ENCODE measurements around the gene DLX5. TPM values are rescaled to one million over a fixed set of nuclear protein-coding genes. Genes with fewer than 3 reads are reported as not detected.

DLX5 gene
- polyA plus RNA-seq, 1 experiment = not detected

DNA sequence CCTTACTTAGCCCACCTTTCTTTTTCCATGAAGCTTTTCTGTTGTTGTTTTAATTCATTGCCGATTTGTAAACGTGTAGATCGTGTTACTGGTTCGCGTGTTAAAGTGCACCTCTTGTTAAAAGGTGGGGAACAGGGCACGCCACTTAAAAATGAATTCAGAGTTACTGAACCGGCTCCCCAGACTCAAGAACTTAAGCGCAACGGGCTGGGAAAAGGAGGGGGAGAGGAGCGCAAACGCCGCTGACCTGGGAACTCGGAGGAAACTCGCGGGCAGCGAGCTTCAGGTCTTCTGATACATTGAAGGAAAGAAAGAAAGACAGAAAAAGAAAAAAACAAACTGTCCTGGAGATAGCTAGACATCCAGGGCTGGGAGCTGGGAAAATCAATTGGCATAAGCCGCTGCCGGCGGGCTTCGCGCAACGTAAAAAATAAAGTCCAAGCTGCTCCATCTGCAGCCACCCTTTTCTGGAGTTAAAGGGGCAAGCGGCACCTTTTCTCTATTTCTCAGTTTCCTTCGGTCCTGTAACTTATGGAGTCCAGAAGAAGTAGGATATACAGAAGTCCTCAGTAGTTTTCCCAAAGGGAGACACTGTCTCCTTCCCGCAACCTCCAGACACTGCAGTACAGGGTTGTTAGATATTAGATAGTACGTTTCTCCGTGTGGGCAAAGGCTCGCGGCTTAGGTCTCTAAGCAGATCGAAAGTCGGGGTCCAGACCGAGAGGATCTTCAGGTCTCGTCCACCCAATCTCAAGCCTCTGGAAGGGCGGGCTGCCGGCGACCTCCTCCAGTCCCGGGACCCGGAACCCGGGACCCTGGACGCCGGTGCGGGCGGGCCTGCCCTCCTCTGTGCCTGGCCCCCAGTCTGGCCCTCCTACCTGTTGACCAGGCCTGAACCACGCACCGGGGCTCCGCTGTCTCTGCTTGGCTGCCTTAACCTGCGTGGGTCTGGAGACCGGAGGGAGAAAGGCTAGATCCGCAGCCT is 21.1 kb downstream of the DLX5 start:
- peaks cover 36% of the 10 kb centered on the region for H3K27me3 ChIP-seq (ENCODE audit: control insufficient read depth, insufficient read depth, low read length)
- no peaks in the 10 kb centered on the region for H3K36me3 ChIP-seq (ENCODE audit: control insufficient read depth, insufficient read depth, low read length)
- H3K4me3 ChIP-seq (ENCODE audit: low read depth, low read length) = no peak overlapping the region
- ChIA-PET CTCF (no interaction called here), POLR2A (no interaction called here)
- DNase-seq (ENCODE audit: low read depth) = no peak
- TF ChIP-seq CTCF (IDR thresholded peaks at IDR 0.05; ENCODE audit: insufficient read depth, low read depth, low read length) = no peak

GRCh38 chr7:97002555-97003261 is 21.9 kb downstream of the DLX5 start:
- CTCF ChIA-PET = no interaction called here
- no peaks in the 10 kb centered on the region for H3K36me3 ChIP-seq (ENCODE audit: control insufficient read depth, insufficient read depth, low read length)

DNA sequence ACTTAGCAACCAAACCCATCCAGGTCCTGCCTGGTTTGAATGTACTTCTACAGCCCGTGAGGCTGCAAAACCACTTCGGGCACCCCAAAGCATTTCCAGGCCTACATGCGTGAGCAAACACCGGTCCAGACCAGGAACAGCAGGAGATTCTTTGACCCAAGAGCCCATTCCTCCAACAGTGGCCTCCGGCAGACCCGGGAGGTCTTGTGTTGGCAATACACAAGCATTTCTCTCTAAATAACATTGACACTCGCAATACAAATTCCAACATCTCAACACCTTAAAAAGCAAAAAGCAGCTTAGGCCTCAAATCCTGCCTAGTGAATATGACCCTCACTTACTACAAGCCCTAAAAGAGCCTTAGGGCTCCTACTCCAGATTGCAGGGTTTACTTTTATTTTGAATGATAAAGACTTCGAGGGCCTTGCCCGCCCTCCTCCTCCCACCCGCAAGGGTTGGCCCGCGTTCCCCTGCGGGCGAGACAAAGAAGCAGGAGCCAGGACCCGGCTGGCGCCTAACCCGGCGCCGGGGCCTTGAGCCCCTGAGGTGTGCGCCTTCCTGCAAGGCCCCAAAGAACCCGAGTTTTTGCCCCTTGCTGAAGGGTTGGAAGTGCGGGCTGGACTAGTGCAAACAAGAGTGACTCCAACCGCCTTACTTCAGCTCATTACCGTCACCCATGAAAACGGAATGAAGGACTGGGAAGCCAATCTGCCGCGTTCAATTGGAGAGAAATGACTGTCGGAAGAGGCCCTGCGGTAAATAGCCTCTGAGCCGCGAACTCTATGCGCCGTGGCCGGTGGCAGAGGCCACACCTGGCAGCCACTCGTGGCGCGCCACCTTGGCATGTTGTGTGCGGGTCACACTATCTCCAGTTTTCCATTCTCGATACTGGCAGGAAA is 22.7 kb downstream of the DLX5 start:
- no peak overlapping the region for H3K4me3 ChIP-seq (ENCODE audit: low read depth, low read length)
- CTCF ChIA-PET = no interaction called here
- DNase-seq (ENCODE audit: low read depth) = no peak
- no peaks in the 10 kb centered on the region for H3K36me3 ChIP-seq (ENCODE audit: control insufficient read depth, insufficient read depth, low read length)
- peaks cover 43% of the 10 kb centered on the region for H3K27me3 ChIP-seq (ENCODE audit: control insufficient read depth, insufficient read depth, low read length)
- POLR2A ChIA-PET = no interaction called here
- TF ChIP-seq CTCF (IDR thresholded peaks at IDR 0.05; ENCODE audit: insufficient read depth, low read depth, low read length) = no peak

More at GRCh38 chr7:97002555-97003261, 21.9 kb downstream of the DLX5 start:
- peaks cover 42% of the 10 kb centered on the region for H3K27me3 ChIP-seq (ENCODE audit: control insufficient read depth, insufficient read depth, low read length)
- no peak for TF ChIP-seq CTCF (IDR thresholded peaks at IDR 0.05; ENCODE audit: insufficient read depth, low read depth, low read length)
- POLR2A ChIA-PET = no interaction called here
- DNase-seq (ENCODE audit: low read depth) = no peak
- H3K4me3 ChIP-seq (ENCODE audit: low read depth, low read length) = no peak overlapping the region

- POLR2A ChIA-PET = no interaction called here
- CTCF ChIA-PET = interaction anchor here (0.6 to 2.3 kb wide), 3 partner anchors 12 to 223 kb away, joined by 3 to 5 read pairs (median 3); no protein-coding TSS in a partner anchor
- no peak for DNase-seq (ENCODE audit: low read depth)
- TF ChIP-seq CTCF (IDR thresholded peaks at IDR 0.05; ENCODE audit: insufficient read depth, low read depth, low read length) = no peak
- Histone ChIP-seq H3K27me3 (ENCODE audit: control insufficient read depth, insufficient read depth, low read length) (peaks cover 48% of the 10 kb centered on the region), H3K4me3 (ENCODE audit: low read depth, low read length) (no peak overlapping the region), H3K36me3 (ENCODE audit: control insufficient read depth, insufficient read depth, low read length) (no peaks in the 10 kb centered on the region)
Measured at GRCh38 chr7:97001221-97001620, 23.4 kb downstream of the DLX5 start.
